ENCODE measurements around the gene CTBP1.

CTBP1 gene

GRCh38 chr4:1195109-1195671 is 53.7 kb downstream of the CTBP1 start:
- no peak for DNase-seq (ENCODE audit: low read depth)

- peak; percentile 40 for DNase-seq (ENCODE audit: low read depth)
Measured at GRCh38 chr4:1194010-1194900, 54.7 kb downstream of the CTBP1 start.

GRCh38 chr4:1193206-1194009 is 55.5 kb downstream of the CTBP1 start:
- DNase-seq (ENCODE audit: low read depth) = no peak

GRCh38 chr4:1192493-1193205 is 56.3 kb downstream of the CTBP1 start:
- no peak for DNase-seq (ENCODE audit: low read depth)

- peak; percentile 98 for DNase-seq (ENCODE audit: low read depth)
Measured at GRCh38 chr4:1192091-1192492, 56.8 kb downstream of the CTBP1 start.

GRCh38 chr4:1191621-1192020 is 57.3 kb downstream of the CTBP1 start:
- no peak for DNase-seq (ENCODE audit: low read depth)

GRCh38 chr4:1187182-1187581 is 61.7 kb downstream of the CTBP1 start:
- peak; percentile 29 for DNase-seq (ENCODE audit: low read depth)

- no peak for DNase-seq (ENCODE audit: low read depth)
Measured at GRCh38 chr4:1183985-1184773, 64.8 kb downstream of the CTBP1 start.

GRCh38 chr4:1182313-1182712 is 66.6 kb downstream of the CTBP1 start:
- DNase-seq (ENCODE audit: low read depth) = no peak

GRCh38 chr4:1180663-1181062 is 68.3 kb downstream of the CTBP1 start:
- no peak for DNase-seq (ENCODE audit: low read depth)

- no peak for DNase-seq (ENCODE audit: low read depth)
Measured at GRCh38 chr4:1179976-1180375, 69.0 kb downstream of the CTBP1 start.

GRCh38 chr4:1179089-1179441 is 69.9 kb downstream of the CTBP1 start:
- no peak for DNase-seq (ENCODE audit: low read depth)

- DNase-seq (ENCODE audit: low read depth) = peak; percentile 23
Measured at GRCh38 chr4:1178300-1179088, 70.4 kb downstream of the CTBP1 start.

GRCh38 chr4:1177274-1178141 is 71.4 kb downstream of the CTBP1 start:
- DNase-seq (ENCODE audit: low read depth) = peak; percentile 22

- no peak for DNase-seq (ENCODE audit: low read depth)
Measured at GRCh38 chr4:1176398-1177273, 72.3 kb downstream of the CTBP1 start.

GRCh38 chr4:1175635-1176229 is 73.2 kb downstream of the CTBP1 start:
- DNase-seq (ENCODE audit: low read depth) = no peak

- no peak for DNase-seq (ENCODE audit: low read depth)
Measured at GRCh38 chr4:1174941-1175634, 73.8 kb downstream of the CTBP1 start.

Data from EH (cell line).